ENCODE data around the gene CSN3. TPM values are rescaled to one million over a fixed set of nuclear protein-coding genes. Genes with fewer than 3 reads are reported as not detected.

The CSN3 gene
- total and polyA plus RNA-seq, 4 experiments from 2014 or later = not detected

DNA sequence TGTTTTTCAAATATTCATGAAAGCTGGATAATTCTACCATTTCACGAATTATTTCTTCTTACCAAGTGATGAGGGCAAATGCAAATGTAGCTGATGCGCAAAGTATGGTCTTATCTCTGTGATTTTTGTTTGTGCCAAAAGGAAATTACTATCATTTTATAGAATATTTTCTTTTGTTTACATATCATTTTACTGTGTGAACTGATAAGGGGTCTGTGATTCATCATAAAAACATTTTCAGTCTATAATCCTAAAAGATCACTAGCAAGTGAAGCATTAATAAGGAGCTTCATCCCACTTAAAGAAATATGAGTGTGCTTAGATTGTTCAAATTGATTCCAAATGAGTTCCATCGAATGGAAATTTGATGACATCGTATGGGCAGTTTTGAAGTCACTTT is 694 bp downstream of the CSN3 start:
- DNase-seq = no peak
- Mint-ChIP-seq H3K36me3 (no peaks in the 10 kb centered on the region), H3K27ac (no peak overlapping the region), H3K4me1 (no peaks in the 10 kb centered on the region), H3K27me3 (no peaks in the 10 kb centered on the region), H3K4me3 (no peak overlapping the region), H3K9me3 (peaks cover 0 to 2% (median 0%) of the 10 kb centered on the region in 8 donors)
- intact Hi-C loops (cut with micrococcal nuclease) = no loop called here
- ChIA-PET CTCF (ENCODE audit: partially characterized antibody) (no interaction called here), POLR2A (ENCODE audit: partially characterized antibody) (no interaction called here)
- Histone ChIP-seq H3K27me3 (ENCODE audit: insufficient read depth, low read length) (no peaks in the 10 kb centered on the region), H3K4me3 (ENCODE audit: low read length in 2 of 2) (no peak overlapping the region), H3K4me1 (ENCODE audit: insufficient read depth, low read length) (no peaks in the 10 kb centered on the region), H3K36me3 (ENCODE audit: insufficient read depth, low read length) (no peaks in the 10 kb centered on the region), H3K27ac (ENCODE audit: low read depth, low read length) (no peak overlapping the region), H3K9me3 (ENCODE audit: control insufficient read depth in 1 of 2, low read length in 2 of 2) (no peaks in the 10 kb centered on the region)

DNA sequence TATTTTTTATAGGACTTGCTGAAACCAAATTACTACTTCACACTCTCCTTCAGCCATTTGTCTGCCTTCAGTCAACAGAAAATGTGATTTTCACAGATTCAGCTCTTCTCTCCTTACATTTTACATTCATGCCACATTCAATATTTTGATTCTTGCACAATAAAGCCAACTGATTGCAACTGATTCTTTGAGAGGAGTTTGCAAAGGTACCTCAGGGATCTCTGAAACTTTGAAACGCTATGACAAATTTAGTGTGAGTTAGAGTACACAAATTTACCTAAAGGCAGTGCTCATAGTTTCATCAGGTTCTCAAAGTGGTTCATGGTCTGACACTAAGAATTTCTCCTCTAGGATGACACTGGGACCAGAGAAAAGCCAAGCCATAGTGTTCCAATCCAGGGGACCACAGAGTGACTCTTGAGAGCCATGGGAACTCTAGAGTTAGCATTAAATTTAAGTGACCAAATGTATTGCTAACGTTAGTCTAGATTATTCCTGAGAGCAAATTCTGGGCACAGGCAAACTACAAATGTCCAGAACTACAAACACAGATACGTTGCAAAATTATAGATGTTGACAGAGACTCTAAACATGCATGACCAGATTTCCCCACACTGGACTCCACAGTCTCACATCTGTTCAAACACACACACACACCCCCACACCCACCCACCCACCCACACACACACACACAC is 9.0 kb downstream of the CSN3 start:
- Histone ChIP-seq H3K4me1 (ENCODE audit: insufficient read depth, low read length) (no peaks in the 10 kb centered on the region), H3K27me3 (ENCODE audit: insufficient read depth, low read length) (no peaks in the 10 kb centered on the region), H3K4me3 (ENCODE audit: low read length in 2 of 2) (no peak overlapping the region), H3K9me3 (ENCODE audit: control insufficient read depth in 1 of 2, low read length in 2 of 2) (no peaks in the 10 kb centered on the region), H3K36me3 (ENCODE audit: insufficient read depth, low read length) (no peaks in the 10 kb centered on the region), H3K27ac (ENCODE audit: low read depth, low read length) (no peak overlapping the region)
- intact Hi-C loops (cut with micrococcal nuclease) = no loop called here
- H3K4me3 Mint-ChIP-seq = no peak overlapping the region
- CTCF ChIA-PET (ENCODE audit: partially characterized antibody) = no interaction called here
- H3K9me3 Mint-ChIP-seq = peaks cover 0 to 1% (median 0%) of the 10 kb centered on the region in 8 donors
- no peak for DNase-seq
- POLR2A ChIA-PET (ENCODE audit: partially characterized antibody) = no interaction called here
- no peak overlapping the region for H3K27ac Mint-ChIP-seq
- H3K4me1 Mint-ChIP-seq = no peaks in the 10 kb centered on the region
- no peaks in the 10 kb centered on the region for H3K27me3 Mint-ChIP-seq
- H3K36me3 Mint-ChIP-seq = no peaks in the 10 kb centered on the region

DNA sequence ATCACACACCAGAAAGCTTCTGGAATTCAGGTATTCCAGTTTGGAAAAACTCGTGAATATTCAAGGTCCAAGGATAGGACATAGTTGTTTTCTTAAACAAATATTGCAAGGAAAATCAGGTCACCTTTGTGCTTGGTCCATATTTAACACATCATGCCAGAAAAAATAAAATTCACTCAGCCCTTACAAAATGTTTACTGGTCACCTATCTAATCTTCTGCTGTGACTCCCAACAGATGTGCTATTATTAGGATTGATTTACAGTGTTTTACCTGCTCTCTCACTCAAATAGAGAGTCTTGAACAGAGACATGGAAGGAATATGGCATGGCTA is 9.5 kb downstream of the CSN3 start:
- H3K36me3 ChIP-seq (ENCODE audit: insufficient read depth, low read length) = no peaks in the 10 kb centered on the region

DNA sequence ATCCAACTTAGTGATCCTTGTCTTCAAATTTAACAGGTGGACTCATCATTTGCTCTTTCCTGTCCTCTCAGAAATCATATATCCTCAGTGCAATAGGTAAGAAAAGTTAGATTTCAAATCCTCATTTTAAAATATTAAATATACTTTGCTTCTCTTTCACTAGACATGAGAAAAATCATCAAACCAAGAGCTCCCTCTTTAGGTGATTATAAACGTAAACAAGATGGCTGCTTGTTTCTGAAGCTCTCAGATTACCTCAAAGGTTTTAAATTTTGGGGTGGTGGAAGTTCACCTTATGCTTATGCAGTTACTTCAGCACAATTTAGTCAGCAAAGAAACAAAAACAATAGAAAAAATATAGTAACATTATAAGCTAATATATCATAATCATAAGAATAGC is 27.3 kb downstream of the CSN3 start:
- no peak overlapping the region for H3K27ac ChIP-seq (ENCODE audit: low read depth, low read length)
- H3K4me1 ChIP-seq (ENCODE audit: insufficient read depth, low read length) = no peaks in the 10 kb centered on the region
- Mint-ChIP-seq H3K4me3 (no peak overlapping the region), H3K9me3 (peaks cover 0 to 7% (median under 1%) of the 10 kb centered on the region in 8 donors), H3K4me1 (no peaks in the 10 kb centered on the region), H3K36me3 (no peaks in the 10 kb centered on the region), H3K27ac (no peak overlapping the region), H3K27me3 (no peaks in the 10 kb centered on the region)
- H3K4me3 ChIP-seq (ENCODE audit: low read length in 2 of 2) = no peak overlapping the region
- DNase-seq = no peak
- H3K27me3 ChIP-seq (ENCODE audit: insufficient read depth, low read length) = no peaks in the 10 kb centered on the region
- intact Hi-C loops (cut with micrococcal nuclease) = no loop called here
- CTCF ChIA-PET (ENCODE audit: partially characterized antibody) = no interaction called here
- H3K9me3 ChIP-seq (ENCODE audit: control insufficient read depth in 1 of 2, low read length in 2 of 2) = no peaks in the 10 kb centered on the region
- POLR2A ChIA-PET (ENCODE audit: partially characterized antibody) = no interaction called here
- H3K36me3 ChIP-seq (ENCODE audit: insufficient read depth, low read length) = no peaks in the 10 kb centered on the region

More for the DNA sequence above, 9.5 kb downstream of the CSN3 start:
- Histone ChIP-seq H3K9me3 (ENCODE audit: control insufficient read depth in 1 of 2, low read length in 2 of 2) (no peaks in the 10 kb centered on the region), H3K27ac (ENCODE audit: low read depth, low read length) (no peak overlapping the region), H3K4me3 (ENCODE audit: low read length in 2 of 2) (no peak overlapping the region), H3K4me1 (ENCODE audit: insufficient read depth, low read length) (no peaks in the 10 kb centered on the region), H3K27me3 (ENCODE audit: insufficient read depth, low read length) (no peaks in the 10 kb centered on the region)
- Mint-ChIP-seq H3K27ac (no peak overlapping the region), H3K36me3 (no peaks in the 10 kb centered on the region), H3K27me3 (no peaks in the 10 kb centered on the region), H3K4me1 (no peaks in the 10 kb centered on the region), H3K9me3 (peaks cover 0 to 1% (median 0%) of the 10 kb centered on the region in 8 donors), H3K4me3 (no peak overlapping the region)
- POLR2A ChIA-PET (ENCODE audit: partially characterized antibody) = no interaction called here
- CTCF ChIA-PET (ENCODE audit: partially characterized antibody) = no interaction called here
- intact Hi-C loops (cut with micrococcal nuclease) = no loop called here
- DNase-seq = no peak

DNA sequence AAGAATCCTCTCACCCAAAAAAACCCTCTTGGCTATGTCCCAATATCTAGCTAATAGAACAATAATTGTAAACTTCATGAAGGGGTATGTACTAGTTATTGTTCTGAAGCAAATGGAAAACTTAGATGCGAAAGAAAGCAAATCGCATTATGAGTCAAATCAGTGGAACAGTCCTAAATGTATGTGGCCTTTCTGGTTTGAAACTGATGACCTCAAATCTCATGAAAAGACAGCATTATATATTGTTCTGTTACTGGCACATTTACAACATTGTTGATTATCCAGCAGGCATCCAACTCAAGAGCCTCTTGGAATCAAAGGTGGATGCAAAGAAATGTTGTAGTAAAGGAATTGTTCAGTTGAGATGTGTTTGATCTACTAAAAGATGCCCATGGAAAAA is 34.7 kb downstream of the CSN3 start:
- CTCF ChIA-PET (ENCODE audit: partially characterized antibody) = no interaction called here

DNA sequence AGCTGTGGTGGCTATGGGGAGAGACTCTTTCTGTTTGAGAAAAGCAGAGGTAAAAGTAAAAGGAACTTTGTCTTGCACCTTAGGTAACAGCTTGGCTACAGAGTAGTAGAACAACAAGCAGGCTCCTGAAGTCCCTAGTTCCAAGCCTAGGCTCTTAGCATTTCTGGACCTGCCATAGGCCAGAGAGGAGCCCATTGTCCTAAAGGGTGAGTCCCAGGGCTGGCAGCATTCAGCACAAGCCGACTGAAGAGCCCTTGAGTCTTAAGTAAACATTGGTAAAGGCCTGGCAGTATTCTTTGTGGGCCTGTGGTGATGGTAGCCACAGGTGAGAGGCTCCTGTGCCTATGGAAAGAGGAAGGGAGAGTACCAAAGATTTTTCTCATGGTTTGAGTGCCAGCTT is 38.2 kb downstream of the CSN3 start:
- H3K9me3 Mint-ChIP-seq = peaks cover 0 to 5% (median 0%) of the 10 kb centered on the region in 8 donors
- intact Hi-C loops (cut with micrococcal nuclease) = no loop called here
- H3K27ac ChIP-seq (ENCODE audit: low read depth, low read length) = no peak overlapping the region
- H3K9me3 ChIP-seq (ENCODE audit: control insufficient read depth in 1 of 2, low read length in 2 of 2) = no peaks in the 10 kb centered on the region
- no peak overlapping the region for H3K4me3 ChIP-seq (ENCODE audit: low read length in 2 of 2)
- H3K4me1 ChIP-seq (ENCODE audit: insufficient read depth, low read length) = no peaks in the 10 kb centered on the region
- ChIA-PET CTCF (ENCODE audit: partially characterized antibody) (no interaction called here), POLR2A (ENCODE audit: partially characterized antibody) (no interaction called here)
- H3K27me3 ChIP-seq (ENCODE audit: insufficient read depth, low read length) = no peaks in the 10 kb centered on the region
- no peaks in the 10 kb centered on the region for H3K36me3 Mint-ChIP-seq
- H3K27me3 Mint-ChIP-seq = no peaks in the 10 kb centered on the region
- H3K4me3 Mint-ChIP-seq = no peak overlapping the region
- no peaks in the 10 kb centered on the region for H3K36me3 ChIP-seq (ENCODE audit: insufficient read depth, low read length)
- H3K4me1 Mint-ChIP-seq = no peaks in the 10 kb centered on the region
- no peak overlapping the region for H3K27ac Mint-ChIP-seq
- DNase-seq = no peak

More for the DNA sequence above, 34.7 kb downstream of the CSN3 start:
- no peak overlapping the region for H3K4me3 Mint-ChIP-seq
- H3K4me1 Mint-ChIP-seq = no peaks in the 10 kb centered on the region
- H3K27me3 ChIP-seq (ENCODE audit: insufficient read depth, low read length) = no peaks in the 10 kb centered on the region
- peaks cover 0 to 7% (median 1%) of the 10 kb centered on the region in 8 donors for H3K9me3 Mint-ChIP-seq
- no peak overlapping the region for H3K4me3 ChIP-seq (ENCODE audit: low read length in 2 of 2)
- intact Hi-C loops (cut with micrococcal nuclease) = no loop called here
- H3K27ac ChIP-seq (ENCODE audit: low read depth, low read length) = no peak overlapping the region
- no peaks in the 10 kb centered on the region for H3K36me3 ChIP-seq (ENCODE audit: insufficient read depth, low read length)
- H3K4me1 ChIP-seq (ENCODE audit: insufficient read depth, low read length) = no peaks in the 10 kb centered on the region
- POLR2A ChIA-PET (ENCODE audit: partially characterized antibody) = no interaction called here
- H3K27ac Mint-ChIP-seq = no peak overlapping the region
- no peaks in the 10 kb centered on the region for H3K36me3 Mint-ChIP-seq
- no peak for DNase-seq
- H3K27me3 Mint-ChIP-seq = no peaks in the 10 kb centered on the region
- no peaks in the 10 kb centered on the region for H3K9me3 ChIP-seq (ENCODE audit: control insufficient read depth in 1 of 2, low read length in 2 of 2)

DNA sequence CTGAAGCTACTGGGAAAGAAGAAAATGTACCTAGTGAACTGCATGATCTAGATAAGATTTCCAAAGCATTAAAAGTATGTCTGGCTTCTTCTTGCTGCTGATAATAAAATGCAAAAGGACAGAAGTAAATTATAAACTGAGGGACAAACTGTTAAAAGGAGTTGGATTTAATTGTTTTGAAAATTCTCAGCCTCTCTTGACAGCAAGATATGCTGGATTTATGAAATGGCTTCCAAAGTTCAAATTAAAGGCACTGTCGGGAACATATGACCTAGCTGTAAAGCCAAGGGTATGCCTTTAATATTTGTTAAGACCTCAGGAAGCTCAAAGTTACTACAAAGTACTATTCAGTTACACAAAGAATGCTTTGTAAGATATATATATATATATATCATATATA is 46.3 kb downstream of the CSN3 start:
- no peak for DNase-seq
- CTCF ChIA-PET (ENCODE audit: partially characterized antibody) = no interaction called here
- Histone ChIP-seq H3K27ac (ENCODE audit: low read depth, low read length) (no peak overlapping the region), H3K27me3 (ENCODE audit: insufficient read depth, low read length) (no peaks in the 10 kb centered on the region), H3K36me3 (ENCODE audit: insufficient read depth, low read length) (no peaks in the 10 kb centered on the region), H3K4me3 (ENCODE audit: low read length in 2 of 2) (no peak overlapping the region), H3K4me1 (ENCODE audit: insufficient read depth, low read length) (no peaks in the 10 kb centered on the region), H3K9me3 (ENCODE audit: control insufficient read depth in 1 of 2, low read length in 2 of 2) (no peaks in the 10 kb centered on the region)
- no peaks in the 10 kb centered on the region for H3K36me3 Mint-ChIP-seq
- H3K4me3 Mint-ChIP-seq = no peak overlapping the region
- H3K4me1 Mint-ChIP-seq = no peaks in the 10 kb centered on the region
- no peak overlapping the region for H3K27ac Mint-ChIP-seq
- H3K27me3 Mint-ChIP-seq = no peaks in the 10 kb centered on the region
- peaks cover 0 to 3% (median under 1%) of the 10 kb centered on the region in 8 donors for H3K9me3 Mint-ChIP-seq
- POLR2A ChIA-PET (ENCODE audit: partially characterized antibody) = no interaction called here
- intact Hi-C loops (cut with micrococcal nuclease) = no loop called here

DNA sequence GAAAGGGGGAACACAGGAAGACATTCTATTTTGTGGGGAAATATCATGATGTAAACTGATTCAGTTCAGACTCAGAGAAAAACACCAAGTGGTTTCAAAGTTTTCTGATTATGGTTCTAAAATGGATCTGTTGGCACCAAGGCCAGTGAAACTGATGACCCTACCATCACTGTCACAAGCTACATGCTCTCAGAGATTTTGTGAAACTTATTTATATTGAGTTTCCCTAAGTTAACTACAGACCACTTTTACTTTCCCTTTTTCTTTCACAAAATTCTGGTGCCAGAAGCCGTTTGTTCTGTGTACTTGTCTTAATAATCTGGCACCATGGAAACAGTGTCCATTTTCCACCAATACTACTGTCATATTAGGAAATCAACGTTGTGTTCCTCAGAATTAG is 48.9 kb downstream of the CSN3 start:
- Mint-ChIP-seq H3K27me3 (no peaks in the 10 kb centered on the region), H3K4me1 (no peaks in the 10 kb centered on the region), H3K9me3 (peaks cover 0 to 9% (median 2%) of the 10 kb centered on the region in 8 donors), H3K27ac (no peak overlapping the region), H3K36me3 (no peaks in the 10 kb centered on the region), H3K4me3 (no peak overlapping the region)
- H3K27me3 ChIP-seq (ENCODE audit: insufficient read depth, low read length) = no peaks in the 10 kb centered on the region
- no peak overlapping the region for H3K27ac ChIP-seq (ENCODE audit: low read depth, low read length)
- no peak for DNase-seq
- POLR2A ChIA-PET (ENCODE audit: partially characterized antibody) = no interaction called here
- H3K4me1 ChIP-seq (ENCODE audit: insufficient read depth, low read length) = no peaks in the 10 kb centered on the region
- H3K36me3 ChIP-seq (ENCODE audit: insufficient read depth, low read length) = no peaks in the 10 kb centered on the region
- CTCF ChIA-PET (ENCODE audit: partially characterized antibody) = no interaction called here
- H3K9me3 ChIP-seq (ENCODE audit: control insufficient read depth in 1 of 2, low read length in 2 of 2) = no peaks in the 10 kb centered on the region
- no peak overlapping the region for H3K4me3 ChIP-seq (ENCODE audit: low read length in 2 of 2)
- intact Hi-C loops (cut with micrococcal nuclease) = no loop called here

Data from CD4-positive, alpha-beta memory T cell (primary cell).